AG04449 (cell line): Measurements from ENCODE around the gene BSX.

ENCODE experiments used
- CTCF ChIA-PET: fragments of 350-600 bp; formaldehyde crosslinking; extraction: SDS; loops from one replicate; lab custom pipeline; 2021; ENCODE audit warnings: antibody characterized with exemption; lab: Yijun Ruan, JAX
- POLR2A ChIA-PET: fragments of 400-600, 350-600 bp; formaldehyde crosslinking; extraction: SDS; loops from one replicate; lab custom pipeline; 2020; ENCODE audit warnings: antibody characterized with exemption, inconsistent platforms; lab: Yijun Ruan, JAX
- DNase-seq: peaks from one replicate; pipeline ENCODE4 v3.0.0-alpha.2; 2010; ENCODE audit warnings: low read depth, low spot score
- H3K4me3 ChIP-seq: 2 replicates; pipeline ENCODE4 v1.5.1; 2011; ENCODE audit warnings: low read depth, mild to moderate bottlenecking, control low read depth, low read length
- TF ChIP-seq, protein P1 (sequence below): IDR thresholded peaks from one replicate; pipeline ENCODE4 v1.5.1; 2011; ENCODE audit warnings: mild to moderate bottlenecking, moderate library complexity, low read length, control low read depth, inconsistent platforms; ENCODE audit not compliant: insufficient read depth; ENCODE audit errors: missing control alignments

Gene BSX

DNA sequence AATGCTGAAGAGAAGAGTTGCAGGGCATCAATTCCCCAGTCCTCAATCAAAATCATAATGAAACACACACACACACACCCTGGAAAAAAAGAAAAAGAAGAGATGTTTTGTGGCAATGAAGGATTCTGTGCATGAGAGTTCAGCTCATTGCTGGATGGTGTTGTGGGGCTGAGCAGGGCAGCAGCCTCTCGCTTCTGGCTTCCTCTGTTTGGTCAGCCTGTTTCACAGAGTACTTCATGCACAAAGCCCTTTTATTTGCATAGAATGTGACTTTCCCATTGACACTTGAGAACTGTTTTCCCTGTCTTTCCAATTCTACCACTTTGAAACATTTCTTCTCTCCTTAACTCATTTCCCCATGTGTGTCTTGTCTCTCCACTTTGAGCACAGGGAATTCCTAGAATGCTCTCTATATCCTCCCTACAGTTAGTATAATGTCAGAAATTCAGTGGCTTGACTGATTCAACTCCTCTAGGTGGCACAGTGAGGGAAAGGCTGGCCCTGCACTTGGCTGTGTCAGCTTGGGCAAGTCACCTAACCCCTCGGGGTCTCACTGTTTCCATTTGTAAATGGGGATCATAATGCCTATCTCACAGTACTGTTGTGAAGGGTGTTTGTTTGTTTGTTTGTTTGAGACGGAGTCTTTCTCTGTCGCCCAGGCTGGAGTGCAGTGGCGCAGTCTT, 25.4 kb upstream of the BSX start:
- POLR2A ChIA-PET = no interaction called here
- TF ChIP-seq, protein P1, sequence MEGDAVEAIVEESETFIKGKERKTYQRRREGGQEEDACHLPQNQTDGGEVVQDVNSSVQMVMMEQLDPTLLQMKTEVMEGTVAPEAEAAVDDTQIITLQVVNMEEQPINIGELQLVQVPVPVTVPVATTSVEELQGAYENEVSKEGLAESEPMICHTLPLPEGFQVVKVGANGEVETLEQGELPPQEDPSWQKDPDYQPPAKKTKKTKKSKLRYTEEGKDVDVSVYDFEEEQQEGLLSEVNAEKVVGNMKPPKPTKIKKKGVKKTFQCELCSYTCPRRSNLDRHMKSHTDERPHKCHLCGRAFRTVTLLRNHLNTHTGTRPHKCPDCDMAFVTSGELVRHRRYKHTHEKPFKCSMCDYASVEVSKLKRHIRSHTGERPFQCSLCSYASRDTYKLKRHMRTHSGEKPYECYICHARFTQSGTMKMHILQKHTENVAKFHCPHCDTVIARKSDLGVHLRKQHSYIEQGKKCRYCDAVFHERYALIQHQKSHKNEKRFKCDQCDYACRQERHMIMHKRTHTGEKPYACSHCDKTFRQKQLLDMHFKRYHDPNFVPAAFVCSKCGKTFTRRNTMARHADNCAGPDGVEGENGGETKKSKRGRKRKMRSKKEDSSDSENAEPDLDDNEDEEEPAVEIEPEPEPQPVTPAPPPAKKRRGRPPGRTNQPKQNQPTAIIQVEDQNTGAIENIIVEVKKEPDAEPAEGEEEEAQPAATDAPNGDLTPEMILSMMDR = no peak
- CTCF ChIA-PET = interaction anchor here (1.2 kb wide), 1 partner anchor 143 kb away, joined by 7 read pairs; no protein-coding TSS in a partner anchor

DNA sequence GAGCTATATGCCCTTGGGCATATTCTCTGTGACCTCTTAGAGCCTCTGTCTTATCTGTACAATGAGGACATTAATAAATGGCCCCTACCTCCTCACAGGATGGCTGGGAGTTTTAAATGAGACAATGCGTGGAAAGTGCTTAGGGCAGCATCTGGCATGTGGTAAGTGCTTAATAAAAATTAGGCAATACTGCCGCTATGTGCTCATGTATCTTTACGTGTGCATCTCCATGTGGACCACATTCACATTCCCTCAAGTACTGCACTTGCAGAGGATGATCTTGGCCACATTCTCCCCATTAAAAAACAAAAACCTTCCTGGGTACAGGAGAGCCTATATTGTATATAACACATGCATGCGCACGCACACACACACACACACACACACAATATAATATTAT, 19.1 kb upstream of the BSX start:
- TF ChIP-seq, protein P1 = no peak
- no peak overlapping the region for H3K4me3 ChIP-seq
- POLR2A ChIA-PET = no interaction called here
- no peak for DNase-seq
- CTCF ChIA-PET = interaction anchor here (7.0 kb wide), 1 partner anchor 22 kb away, joined by 47 read pairs; no protein-coding TSS in a partner anchor

More for the DNA sequence above, 25.4 kb upstream of the BSX start:
- no peak overlapping the region for H3K4me3 ChIP-seq
- no peak for DNase-seq

DNA sequence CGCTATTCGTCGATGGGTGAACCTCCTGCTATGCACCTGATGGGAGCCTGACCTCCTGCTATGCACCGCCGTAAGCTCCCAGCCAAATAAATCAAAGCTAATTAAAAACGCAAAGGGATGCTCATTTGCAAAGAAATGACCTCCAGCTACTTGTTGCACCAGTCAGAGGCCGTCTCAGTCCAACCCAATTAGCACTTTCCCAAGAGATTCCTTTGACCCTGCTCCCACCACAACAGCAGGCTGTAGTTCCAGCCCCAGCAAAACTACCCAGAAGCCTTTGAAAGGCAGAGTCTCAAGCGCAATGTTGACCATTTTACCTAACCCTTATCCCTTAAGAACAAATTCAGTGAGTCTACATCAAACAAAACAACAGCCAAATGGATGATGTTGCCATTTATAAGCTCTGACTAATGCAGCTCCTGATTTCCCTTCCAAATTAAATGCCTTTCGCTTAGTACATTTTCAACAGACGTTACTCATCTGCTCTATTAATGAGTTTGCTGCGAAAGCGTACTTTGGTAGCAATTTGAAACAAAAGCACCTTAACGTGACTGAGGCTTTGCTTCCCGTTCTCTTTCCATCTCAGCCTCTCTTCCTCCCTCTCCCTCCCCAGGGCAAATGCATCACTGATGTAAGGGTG, 17.2 kb upstream of the BSX start:
- H3K4me3 ChIP-seq = no peak overlapping the region
- POLR2A ChIA-PET = no interaction called here
- TF ChIP-seq, protein P1 = no peak
- DNase-seq = no peak
- CTCF ChIA-PET = interaction anchor here (0.7 to 7.0 kb wide), 2 partner anchors 23 to 133 kb away, joined by 3 to 47 read pairs; no protein-coding TSS in a partner anchor

DNA sequence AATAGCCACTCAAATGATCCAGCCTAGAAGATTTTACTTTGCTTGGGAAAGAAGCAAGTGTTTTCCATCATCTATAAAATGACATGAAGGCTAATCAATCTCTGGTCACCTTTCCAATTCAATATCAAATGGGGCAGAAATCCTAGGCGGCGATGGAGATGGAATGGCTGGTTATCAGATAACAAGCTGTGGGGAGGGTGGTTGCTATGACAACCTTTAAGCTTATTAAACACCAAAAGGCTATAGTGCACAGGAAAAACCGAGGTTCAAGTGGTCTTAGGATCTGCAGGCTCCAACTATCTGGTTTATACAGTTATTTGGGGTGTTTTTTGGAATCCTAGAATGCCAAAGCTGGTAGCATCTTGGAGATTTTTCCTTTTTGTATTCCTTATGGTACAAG, 13.9 kb upstream of the BSX start:
- CTCF ChIA-PET = interaction anchor here (1.5 to 7.0 kb wide), 2 partner anchors 27 to 367 kb away, joined by 3 to 47 read pairs; no protein-coding TSS in a partner anchor
- POLR2A ChIA-PET = no interaction called here
- H3K4me3 ChIP-seq = no peak overlapping the region
- no peak for DNase-seq
- TF ChIP-seq, protein P1 = no peak

DNA sequence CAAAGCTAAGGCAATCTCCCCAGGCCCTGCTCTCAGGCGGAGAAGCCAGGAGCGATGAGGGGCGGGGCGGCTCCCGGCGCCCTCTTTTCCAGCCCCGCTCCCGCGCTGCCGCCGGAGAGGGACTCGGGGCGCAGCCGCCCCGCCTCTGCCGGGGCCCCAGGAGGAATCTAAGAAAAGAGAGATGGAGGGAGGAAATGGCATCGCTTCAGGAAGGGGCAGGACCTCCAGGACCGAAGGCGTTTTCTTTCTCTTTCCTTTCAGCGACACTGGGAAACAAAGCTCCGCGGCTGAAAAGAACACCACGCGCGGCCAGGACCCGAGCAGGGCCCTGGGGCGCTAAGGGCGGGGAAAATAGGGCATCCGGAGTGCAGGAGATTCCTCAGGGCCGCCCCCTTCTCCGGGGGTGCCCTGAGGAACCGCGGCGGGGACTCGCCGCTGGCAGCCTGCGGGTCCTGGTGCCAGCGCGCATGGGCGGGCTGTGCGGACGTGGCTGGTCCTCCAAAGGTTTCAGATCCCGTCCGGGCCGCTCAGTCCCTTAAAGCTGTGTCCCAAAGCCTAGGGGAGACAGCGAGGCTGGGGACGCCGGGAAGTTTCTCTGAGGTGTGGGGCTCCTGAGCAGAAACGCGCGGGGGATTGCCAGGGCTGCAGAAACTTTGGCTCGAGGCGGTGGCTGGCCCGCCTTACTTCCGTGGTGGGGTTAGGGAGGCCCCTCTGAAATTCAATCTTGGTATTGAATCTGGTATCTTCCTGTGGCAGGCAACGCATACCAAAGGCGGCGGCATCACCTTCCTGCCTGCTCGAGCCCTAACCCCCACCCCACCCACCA, 2.8 kb upstream of the BSX start:
- no peak for DNase-seq
- CTCF ChIA-PET = interaction anchor here (0.8 to 1.3 kb wide), 2 partner anchors 38 to 121 kb away, joined by 3 to 4 read pairs; no protein-coding TSS in a partner anchor
- TF ChIP-seq, protein P1 = no peak
- peak overlapping the region; percentile 61 for H3K4me3 ChIP-seq
- POLR2A ChIA-PET = no interaction called here
